Measurements from ENCODE around the gene CEP85L.
"Not testable (repeated sequence)": the region's sequence is repeated elsewhere in the genome, so short reads cannot be mapped to it uniquely, and the experiment has no call there.

Gene CEP85L

DNA sequence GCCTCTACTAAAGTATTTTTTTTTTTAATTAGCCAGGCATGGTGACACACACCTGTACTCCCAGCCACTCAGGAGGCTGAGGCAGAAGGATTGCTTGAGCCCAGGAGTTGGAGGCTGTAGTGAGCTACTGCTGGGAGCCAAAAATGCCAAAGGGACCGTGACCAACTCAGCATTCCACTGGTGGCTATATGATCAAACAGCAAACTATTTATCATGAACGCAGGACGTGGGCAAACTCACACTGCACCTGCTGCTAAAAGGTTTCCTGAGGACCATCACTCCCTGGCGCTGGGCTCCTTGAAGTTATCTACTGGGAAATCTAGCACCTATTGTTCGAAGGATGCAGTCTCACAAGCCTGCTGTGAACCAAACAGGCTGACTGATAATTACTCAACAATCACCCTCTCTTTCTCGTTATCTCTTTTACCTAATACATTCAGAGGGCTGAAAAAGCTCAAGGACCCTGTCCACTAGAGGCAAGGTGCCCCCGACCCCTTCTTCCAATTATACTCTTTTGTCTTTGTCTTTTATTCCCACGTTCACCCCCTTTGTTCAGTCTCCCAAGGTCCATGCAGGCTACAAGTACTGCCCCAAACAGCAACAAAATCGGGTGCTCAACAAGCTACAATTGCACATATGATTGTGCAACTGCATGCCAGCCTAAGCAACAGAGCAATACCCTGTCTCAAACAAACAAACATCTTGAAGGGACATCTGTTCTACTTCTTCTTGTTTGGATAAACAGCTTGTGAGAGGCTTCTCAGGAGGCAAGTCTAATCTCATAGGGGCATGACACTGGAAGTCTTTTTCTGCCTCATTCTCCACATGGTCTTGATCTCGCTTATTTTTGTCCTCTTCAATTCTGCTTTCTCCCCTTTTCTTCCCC is 151.0 kb downstream of the CEP85L start:
- DNase-seq (ENCODE audit: low read depth in 2 of 2) = no peak

DNA sequence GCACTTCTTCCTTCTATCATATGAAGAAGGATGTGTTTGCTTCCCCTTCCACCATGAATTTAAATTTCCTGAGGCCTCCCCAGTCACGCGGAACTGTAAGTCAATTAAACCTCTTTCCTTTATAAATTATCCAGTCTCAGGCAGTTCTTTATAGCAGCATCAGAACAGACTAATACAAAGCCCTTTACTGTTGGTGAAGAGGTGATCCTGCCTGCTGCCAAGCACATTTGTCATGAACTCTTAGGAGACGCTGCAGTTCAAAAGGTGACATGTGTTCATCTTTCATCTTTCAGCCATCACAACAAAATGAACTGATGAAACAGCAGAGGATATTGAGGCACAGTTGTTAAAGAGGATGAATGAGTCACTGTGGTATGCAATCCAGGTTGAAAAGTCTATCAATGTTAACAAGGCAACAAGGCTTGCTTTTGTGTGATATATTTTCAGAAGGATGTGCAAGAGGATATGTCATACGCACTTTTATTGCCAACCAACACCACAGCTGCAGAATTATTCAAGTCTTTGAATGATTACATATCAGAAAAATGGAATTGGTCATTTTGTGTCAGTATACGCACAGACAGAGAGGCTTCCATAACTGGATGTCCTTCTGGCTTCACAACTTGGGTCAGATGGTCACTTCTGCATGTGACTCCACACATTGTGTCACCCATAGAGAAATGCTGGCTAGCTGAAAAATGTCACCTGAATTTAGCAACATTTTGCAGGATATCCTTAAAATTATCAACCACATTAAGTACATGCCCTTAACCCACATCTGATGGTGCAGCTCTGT is 155.7 kb downstream of the CEP85L start:
- DNase-seq (ENCODE audit: low read depth in 2 of 2) = no peak

DNA sequence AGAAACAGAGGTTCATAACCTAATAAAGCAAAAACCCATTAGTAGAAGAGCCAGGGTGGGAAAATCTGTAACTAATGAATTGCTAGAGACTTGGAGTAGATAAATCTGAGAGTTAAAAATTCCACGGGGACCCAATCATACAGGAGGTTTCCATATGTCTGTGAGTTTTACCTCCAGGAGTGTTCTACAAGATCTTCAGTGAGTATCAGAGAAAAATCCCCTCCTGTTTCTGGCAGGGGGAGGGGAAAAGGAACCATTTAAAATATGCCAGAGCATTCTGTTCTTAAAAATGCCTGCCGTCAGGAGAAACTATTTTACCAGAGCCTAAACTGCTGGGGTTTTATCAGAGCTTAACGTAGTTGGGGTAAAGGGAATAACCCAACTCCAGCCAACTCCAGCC is 157.3 kb downstream of the CEP85L start:
- DNase-seq (ENCODE audit: low read depth in 2 of 2) = no peak

DNA sequence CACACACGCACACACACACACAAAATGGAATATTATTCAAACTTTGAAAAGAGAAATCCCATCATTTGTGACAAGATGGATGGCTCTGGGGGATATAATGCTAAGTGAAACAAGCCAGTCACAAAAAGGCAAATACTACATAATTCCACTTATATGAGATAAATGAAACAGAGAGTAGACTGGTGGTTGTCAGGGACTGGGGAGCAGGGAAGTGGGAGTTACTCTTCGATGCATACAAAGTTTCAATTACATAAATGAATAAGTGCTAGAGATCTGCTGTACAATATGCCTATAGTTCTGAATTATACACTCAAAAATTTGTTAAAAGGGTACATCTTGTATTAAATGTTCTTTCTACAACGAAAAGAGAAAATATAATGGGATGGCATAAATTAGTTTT is 161.4 kb downstream of the CEP85L start:
- DNase-seq (ENCODE audit: low read depth in 2 of 2) = no peak

DNA sequence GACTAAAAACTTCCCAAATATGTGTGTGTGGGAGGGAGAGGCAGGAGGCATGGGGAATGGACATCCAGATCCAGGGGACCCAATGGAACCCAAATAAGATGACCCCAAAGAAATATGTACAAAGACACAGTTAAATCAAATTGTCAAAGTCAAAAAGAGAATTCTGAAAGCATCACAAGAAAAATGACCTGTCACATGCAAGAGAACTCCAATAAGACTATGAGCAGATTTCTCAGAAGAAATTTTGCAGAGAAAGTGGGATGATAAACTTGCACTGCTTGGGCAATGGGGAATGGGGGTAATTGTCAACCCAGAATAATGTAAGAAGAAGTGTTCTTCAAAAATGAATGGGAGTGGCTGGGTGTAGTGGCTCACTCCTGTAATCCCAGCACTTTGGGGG is 162.8 kb downstream of the CEP85L start:
- no peak for DNase-seq (ENCODE audit: low read depth in 2 of 2)

DNA sequence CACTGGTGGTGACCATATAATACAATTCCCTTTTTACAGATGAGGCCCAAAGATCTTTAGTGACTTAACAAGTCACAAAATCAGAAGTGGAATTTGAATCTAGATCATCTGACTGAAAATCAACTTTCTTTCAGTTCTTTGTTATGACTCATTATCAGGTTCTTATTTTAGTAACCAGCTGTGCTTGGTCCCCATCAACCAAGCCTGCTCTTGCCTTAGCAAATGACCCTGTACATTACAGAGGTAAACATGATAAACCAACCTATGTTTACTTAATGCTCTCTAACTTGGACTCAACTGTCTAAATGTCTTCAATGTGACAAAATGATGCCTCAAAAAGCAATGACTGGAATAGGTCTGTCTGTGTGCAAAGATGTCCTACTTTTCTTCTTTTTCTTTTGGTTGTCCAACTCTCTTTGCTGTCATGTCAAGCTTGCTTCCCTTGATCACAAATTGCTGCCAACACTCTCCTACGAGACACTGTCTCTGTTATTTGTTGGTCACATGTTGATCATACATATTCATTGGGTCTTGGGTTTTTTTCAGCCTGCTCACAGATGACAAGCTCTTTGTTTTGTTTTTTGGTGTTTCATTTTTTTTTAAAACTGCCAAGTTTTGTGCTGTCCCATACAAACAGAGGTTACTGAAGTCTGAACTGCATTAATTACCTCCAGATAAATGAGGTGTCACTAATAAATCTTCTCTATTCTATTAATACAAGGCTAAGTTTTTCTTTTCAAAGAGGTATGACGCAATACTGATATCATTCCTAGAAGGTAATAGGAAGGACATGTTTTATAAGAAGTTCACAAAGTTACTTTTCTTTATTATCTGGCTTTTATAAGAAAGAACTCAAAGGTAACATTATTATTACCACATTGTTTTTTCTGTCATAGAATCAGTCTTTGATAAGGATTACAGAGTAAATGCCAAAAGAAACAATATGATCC is 165.5 kb downstream of the CEP85L start:
- no peak for DNase-seq (ENCODE audit: low read depth in 2 of 2)

DNA sequence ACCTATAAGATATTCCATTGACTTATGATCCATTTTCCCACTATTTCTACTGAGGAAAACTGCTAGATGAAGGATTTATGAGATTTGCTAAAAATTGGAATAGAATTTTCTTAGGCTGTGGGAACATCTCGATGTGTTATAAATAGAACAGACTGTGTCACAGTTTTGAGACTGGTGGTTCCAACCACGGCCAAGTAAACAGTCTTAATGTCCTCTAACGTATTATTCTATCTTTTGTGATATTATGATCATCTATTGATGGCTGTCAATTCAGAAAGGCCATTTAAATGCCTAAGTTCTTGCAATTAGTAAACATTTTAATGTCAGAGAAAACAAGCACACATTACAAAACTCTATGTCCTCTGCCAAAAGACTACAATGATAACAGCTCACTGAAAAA is 174.8 kb downstream of the CEP85L start:
- DNase-seq (ENCODE audit: low read depth in 2 of 2) = no peak

DNA sequence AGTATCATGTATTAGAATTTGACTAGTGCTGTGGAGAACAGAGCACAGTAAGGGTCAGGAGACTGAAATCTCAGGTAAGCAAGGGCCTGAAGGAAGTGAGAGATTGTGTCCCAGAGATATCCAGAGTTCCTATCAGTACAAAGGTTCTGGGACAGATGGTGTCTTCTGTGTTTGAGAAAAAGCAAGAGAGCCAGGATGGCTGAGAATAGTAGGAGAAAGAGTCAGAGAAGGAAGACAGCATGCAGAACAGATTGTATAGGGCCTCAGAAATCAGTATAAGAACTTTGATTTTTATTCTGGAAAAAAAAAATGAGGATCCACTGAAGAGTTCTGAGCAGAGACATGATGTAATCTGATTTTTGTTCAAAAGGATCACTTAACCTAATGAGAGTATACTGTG is 178.1 kb downstream of the CEP85L start:
- DNase-seq (ENCODE audit: low read depth in 2 of 2) = no peak

DNA sequence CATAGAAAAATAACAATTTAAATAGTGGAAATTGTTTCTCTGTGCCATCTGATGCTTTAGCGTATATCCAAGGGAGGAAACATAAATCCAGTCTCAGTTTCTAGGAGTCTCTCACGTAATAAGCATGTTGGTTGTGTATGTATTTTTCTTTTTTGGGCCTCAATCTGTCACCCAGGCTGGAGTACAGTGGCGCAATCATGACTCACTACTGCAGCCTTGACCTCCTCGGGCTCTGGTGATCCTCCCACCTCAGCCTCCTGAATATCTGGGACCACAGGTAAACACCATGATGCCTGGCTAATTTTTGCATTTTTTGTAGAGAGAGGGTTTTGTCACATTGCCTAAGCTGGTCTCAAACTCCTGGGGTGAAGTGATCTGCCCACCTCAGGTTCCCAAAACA is 181.9 kb downstream of the CEP85L start:
- no peak for DNase-seq (ENCODE audit: low read depth in 2 of 2)

DNA sequence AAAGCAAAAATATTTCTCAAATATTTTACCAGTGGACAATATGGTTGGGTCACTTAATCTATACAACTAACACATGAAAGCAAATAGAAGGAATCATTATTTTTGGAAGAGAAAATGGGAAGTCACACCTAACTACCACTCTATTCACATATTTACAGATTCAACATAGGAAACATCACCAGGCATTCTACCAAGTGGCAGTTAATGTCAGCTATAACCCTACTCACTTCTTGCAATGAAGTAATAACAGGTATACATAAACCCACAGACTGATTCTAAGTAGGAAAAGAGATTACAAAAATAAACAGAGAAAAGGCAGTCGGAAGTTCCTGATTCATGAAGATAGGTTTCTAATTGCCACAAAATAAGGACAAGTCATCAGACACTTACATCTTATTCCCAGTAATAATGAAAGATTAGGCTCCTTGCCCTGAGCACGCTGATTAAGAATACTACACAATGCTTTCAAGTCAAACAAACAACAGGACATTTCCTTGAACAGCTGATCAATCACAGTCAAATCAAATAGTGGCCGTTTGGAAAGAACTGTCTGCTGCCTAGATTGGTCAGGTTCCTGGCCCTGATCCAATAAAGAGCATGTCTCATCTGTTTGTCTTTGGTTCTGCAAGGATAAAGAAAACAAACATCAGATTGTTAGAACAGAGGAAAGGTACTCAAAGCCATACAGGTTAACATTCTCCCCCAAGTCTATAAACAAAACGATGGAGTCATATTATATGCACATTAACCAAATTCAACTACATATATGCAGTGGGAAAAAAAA is 182.5 kb downstream of the CEP85L start:
- no peak for DNase-seq (ENCODE audit: low read depth in 2 of 2)

DNA sequence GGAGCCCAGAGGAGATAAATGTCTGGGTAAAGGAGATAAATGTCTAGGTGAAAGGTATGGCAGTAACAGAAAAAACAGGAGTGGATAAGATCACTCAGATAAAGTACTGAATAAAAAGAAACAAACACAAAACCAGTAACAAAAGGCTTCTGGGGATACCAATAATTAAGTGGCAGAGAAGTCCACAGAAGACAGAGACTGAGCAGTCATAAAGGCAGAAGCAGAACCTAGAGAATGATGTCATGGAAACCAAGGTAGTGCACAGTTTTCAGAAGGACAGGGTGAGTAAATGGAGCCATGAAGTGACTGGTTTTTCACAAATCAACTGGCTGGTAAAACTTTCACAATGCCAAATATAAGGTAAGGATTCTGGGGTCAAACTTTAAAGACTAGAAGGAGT is 184.2 kb downstream of the CEP85L start:
- DNase-seq (ENCODE audit: low read depth in 2 of 2) = no peak

DNA sequence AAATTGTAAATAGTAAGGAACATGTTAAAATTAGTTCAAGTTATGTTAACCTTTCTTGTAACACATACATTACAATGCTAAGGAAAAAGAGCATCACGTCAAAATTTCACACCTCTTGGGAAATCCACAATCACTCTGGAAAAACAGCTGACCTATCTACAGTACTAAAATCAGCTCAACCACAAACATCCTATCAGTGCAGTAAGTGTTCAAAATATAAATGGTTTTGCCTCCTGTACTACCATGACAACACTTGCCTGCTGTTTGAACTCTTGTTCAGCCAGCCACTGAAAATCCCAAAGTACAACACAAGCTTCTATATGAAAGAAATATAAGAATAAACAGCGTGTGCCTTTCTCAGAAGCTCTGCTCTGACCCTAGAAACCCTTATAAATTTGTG is 186.8 kb downstream of the CEP85L start:
- DNase-seq (ENCODE audit: low read depth in 2 of 2) = no peak

DNA sequence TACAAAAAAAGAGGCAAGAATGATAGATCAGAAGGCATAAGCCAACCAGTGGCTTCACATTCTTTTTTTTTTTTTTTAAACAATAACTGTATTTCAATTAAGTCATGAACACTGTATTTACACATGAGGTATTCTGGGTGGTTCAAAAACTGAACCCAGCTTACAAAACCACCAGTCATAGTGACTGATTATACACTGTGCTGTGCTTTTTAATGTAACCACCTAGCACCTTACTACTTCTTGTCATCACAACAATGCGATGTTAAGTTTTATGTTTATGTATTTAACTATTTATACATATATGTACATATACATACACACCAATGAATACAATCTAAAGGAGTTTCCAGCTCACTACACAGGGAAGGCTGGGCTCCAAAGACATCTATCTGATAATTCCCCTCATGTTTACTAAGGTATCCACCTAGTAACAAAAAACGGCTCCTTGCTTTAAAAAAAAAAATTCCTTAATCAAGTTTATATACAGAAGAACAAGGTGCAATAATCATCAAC is 190.4 kb downstream of the CEP85L start:
- DNase-seq (ENCODE audit: low read depth in 2 of 2) = no peak

DNA sequence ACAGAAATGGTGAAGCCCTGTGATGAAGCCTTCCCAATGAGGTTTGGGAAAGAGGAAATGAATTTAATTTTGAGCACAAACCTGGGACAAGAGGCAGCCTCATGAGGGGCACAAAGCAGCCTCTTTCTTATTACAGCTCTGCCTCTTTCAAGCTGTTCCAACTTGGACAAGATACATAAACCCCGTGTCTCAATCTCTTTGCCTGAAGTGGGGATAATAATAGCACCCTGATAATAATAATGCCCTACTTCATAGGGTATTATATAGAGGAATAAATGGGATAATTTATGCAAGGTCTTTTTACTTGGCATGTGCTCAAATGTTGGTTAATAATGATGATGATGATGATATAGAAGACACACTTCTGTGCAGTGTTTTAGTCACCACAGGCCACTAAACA is 194.4 kb downstream of the CEP85L start:
- DNase-seq (ENCODE audit: low read depth in 2 of 2) = no peak

DNA sequence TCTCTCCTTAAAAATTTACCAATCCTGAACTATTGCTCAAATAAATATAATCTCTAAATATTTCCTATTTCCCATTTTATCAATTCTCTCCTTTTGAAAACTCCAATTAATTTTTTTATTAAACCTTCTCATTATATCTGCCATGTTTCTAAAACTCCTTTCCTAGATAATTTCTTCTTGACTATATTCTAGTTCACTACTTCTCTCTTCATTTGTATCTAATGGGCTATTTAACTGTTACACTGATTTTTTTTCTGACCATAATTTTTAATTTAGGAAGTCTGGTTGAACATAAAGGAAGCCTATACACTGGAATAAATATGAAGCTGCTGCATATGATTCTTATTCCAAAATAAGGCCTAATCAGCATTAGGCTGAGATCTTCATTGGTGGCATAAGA is 199.6 kb downstream of the CEP85L start:
- DNase-seq (ENCODE audit: low read depth in 2 of 2) = no peak

DNA sequence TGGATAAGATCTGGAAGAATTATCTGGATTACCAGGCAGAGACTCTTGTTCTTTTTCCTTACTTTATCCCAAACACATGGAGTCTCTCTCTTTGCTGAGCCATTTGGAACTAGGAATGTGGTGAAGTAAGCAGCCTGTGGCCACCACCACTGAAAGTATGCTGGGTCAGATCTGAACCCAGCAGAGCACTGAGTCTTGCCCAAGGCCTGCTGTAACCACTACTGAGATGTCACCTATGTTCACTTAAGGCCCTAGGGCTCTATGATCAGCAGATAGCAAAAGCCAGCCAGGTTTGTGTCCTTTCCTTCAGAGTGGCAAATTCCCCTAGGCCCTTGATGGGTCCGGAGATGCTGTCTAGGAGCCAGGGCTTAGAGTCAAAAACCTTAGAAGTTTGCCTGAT is 206.6 kb downstream of the CEP85L start:
- DNase-seq (ENCODE audit: low read depth in 2 of 2) = no peak

DNA sequence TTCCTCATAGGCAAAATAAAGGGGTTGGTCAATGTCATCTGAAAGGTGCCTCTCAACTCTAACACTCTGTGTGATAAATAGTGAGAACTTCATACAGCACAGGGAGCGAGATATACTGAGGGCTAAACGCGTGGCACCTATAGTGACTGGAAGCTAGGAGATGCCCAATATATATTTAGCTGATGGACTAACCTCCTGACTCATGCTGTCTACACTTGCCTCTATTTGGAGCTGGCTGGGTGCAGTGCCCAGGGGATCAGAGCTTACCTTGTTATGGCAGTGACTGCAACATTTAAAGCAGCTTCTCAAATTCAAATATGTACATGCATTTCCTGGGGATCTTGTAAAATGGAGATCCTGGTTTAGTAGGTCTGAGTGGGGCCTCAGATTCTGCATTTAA is 214.9 kb downstream of the CEP85L start:
- DNase-seq (ENCODE audit: low read depth in 2 of 2) = no peak

DNA sequence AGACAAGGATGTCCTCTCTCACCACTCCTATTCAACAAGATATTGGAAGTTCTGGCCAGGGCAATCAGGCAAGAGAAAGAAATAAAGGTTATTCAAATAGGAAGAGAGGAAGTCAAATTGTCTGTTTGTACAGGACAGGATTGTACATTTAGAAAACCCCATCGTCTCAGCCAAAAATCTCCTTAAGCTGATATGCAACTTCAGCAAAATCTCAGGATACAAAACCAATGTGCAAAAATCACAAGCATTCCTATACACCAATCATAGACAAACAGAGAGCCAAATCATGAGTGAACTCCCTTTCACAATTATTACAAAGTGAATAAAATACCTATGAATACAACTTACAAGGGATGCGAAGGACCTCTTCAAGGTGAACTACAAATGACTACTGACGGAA is 217.2 kb downstream of the CEP85L start:
- not testable (repeated sequence) for DNase-seq (ENCODE audit: low read depth in 2 of 2)

DNA sequence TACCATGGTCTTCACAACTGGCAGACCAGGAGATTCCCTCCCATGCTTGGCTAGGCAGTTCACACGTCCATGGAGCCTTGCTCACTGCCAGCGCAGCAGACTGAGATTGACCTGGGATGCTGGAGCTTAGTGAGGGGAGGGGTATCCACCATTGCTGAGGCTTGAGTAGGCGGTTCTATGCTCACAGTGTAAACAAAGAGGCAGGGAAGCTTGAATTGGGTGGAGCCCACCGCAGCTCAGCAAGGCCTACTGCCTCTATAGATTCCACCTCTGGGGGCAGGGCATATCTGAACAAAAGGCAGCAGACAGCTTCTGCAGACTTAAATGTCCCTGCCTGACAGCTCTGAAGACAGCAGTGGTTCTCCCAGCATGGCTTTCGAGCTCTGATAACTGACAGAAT is 230.1 kb downstream of the CEP85L start:
- DNase-seq (ENCODE audit: low read depth in 2 of 2) = not testable (repeated sequence)

DNA sequence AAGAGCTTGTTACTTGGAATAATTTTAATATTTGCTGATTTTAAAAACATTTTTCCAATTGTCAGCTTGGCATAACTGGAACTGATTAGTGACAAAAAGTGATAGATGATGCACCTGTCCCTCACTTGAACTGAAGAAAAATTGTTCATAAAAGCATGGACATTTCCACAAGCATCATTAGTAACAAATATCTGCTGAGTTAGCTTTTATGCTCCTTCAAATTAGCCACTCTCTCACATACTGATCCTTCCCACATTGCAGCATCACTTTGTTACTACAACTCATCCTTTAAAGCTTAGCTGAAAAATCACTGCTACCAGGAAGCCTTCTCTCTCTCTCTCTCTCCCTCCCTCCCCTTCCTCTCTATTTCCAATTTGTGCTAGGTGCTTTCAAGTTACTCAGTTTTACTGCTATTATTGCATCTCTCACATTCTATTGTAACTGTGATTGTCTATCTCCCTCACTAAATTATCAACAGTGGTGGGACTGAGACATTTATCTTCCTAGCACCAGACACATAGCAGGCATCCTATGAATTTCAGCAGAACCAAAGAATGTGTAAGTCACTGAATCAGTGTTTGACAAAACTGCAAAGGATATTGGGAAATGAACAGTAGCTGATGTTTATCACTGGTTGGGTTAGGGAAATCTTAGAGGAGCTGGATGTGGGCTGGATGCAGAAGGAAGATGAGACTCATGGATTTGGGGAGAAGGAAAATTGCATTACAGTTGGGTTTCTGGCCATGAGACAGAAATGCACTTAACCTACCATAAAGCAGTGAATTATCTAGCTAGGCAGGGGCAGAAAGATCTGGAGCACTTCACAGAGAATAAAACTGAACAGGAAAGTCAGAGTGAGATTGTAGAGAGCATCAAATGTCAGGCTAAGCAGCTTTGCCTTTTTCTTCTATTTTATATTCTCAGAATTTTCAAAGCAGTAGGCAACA is 231.7 kb downstream of the CEP85L start:
- no peak for DNase-seq (ENCODE audit: low read depth in 2 of 2)
